ENCODE results near the gene DDX59. TPM values are rescaled to one million over a fixed set of nuclear protein-coding genes. Genes with fewer than 3 reads are reported as not detected.

DDX59 gene
- polyA plus RNA-seq, 1 donor (not counting 4 experiments of a cell fraction or from before 2014, with no cell fraction given) = 14.4 TPM

DNA sequence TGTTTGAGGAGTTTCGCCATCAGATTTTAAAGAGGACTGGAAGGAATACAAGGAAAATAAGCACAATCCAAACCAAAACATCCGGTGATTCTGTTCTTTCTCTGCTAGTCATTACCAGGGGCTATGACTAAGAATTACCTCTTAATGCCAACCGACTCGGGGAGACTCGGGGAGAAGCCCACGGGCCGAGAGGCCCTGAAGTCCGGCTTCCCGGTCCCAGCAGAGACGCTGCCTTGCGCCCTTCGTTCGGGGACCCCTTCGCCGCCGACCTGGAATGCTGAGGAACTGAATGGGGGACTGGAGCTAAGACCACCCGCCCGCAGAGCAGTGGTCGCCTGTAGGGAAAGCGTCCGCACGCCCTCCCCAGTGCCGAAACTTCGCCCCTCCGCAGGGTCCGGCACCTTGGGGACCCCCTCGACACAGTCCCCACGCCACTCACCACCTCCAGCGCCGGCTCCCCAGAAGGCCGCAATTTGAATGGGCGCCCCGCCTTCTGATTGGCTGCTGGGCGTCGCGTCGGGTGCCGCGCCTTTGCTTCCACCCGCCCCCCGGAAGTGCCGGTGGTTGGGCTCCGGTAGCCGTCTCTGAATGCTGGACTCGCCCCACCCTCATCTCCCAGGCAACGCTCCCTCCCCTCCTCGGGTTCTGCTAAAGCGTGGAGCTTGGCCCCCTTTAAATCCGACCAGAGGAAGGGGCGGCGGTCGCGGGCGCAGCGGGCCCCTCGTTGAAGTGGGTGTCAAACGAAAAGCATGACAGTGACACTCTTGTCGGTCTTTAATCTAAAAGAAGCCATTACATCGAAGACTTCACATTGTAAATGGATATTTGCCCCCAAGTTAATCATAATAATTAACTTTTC lies 49.2 kb downstream of the DDX59 start, which contains the start of gene KIF14:
TSS of gene KIF14 (minus strand) at position 479 of the 859 bp plus-strand sequence. CDS start 2,028 bp downstream, outside the sequence.
- TF ChIP-seq, protein P1, sequence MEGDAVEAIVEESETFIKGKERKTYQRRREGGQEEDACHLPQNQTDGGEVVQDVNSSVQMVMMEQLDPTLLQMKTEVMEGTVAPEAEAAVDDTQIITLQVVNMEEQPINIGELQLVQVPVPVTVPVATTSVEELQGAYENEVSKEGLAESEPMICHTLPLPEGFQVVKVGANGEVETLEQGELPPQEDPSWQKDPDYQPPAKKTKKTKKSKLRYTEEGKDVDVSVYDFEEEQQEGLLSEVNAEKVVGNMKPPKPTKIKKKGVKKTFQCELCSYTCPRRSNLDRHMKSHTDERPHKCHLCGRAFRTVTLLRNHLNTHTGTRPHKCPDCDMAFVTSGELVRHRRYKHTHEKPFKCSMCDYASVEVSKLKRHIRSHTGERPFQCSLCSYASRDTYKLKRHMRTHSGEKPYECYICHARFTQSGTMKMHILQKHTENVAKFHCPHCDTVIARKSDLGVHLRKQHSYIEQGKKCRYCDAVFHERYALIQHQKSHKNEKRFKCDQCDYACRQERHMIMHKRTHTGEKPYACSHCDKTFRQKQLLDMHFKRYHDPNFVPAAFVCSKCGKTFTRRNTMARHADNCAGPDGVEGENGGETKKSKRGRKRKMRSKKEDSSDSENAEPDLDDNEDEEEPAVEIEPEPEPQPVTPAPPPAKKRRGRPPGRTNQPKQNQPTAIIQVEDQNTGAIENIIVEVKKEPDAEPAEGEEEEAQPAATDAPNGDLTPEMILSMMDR (optimal IDR thresholded peaks at IDR 0.05 in 1 of 3, IDR thresholded peaks at IDR 0.05 in 1 of 3, conservative IDR thresholded peaks at IDR 0.05 in 1 of 3; ENCODE audit: extremely low read depth in 1 of 3, insufficient read depth in 2 of 3, low read length in 3 of 3) = no peak
- TF ChIP-seq EZH2 (IDR thresholded peaks at IDR 0.05; ENCODE audit: low read length) = no peak
- FAIRE-seq (no peak), DNase-seq (ENCODE audit: low read depth, low spot score) (peak; percentile 44)
- H3K4me2 ChIP-seq (ENCODE audit: control insufficient read depth, extremely low read depth, insufficient read depth, low read depth, low read length) = peak within 1 kb of the TSS; percentile 95
- H3K9me1 ChIP-seq (ENCODE audit: control insufficient read depth, extremely low read depth, insufficient read depth, low read length) = no peaks in the 10 kb centered on the region
- H3K79me2 ChIP-seq (ENCODE audit: control insufficient read depth, insufficient read depth, low read length) = peaks cover 12% of the 10 kb centered on the region
- peak within 1 kb of the TSS; percentile 80 to 90 (median 89) for H3K4me3 ChIP-seq (ENCODE audit: control insufficient read depth in 2 of 3, extremely low read depth in 1 of 3, insufficient read depth in 2 of 3, low read depth in 1 of 3, low read length in 3 of 3)
- peak within 1 kb of the TSS; percentile 98 for H3K9ac ChIP-seq (ENCODE audit: control insufficient read depth, extremely low read depth, insufficient read depth, low read length)
- peak within 1 kb of the TSS; percentile 90 for H2AFZ ChIP-seq (ENCODE audit: control insufficient read depth, low read length)
- H3K36me3 ChIP-seq (ENCODE audit: control insufficient read depth in 2 of 2, extremely low read depth in 1 of 2, insufficient read depth in 2 of 2, low read length in 2 of 2) = peaks cover 0 to 4% of the 10 kb centered on the region in 2 experiments
- peaks cover 3% of the 10 kb centered on the region for H4K20me1 ChIP-seq (ENCODE audit: control insufficient read depth, extremely low read depth, insufficient read depth, low read length)
- peaks cover 25% of the 10 kb centered on the region for H3K4me1 ChIP-seq (ENCODE audit: control insufficient read depth, extremely low read depth, insufficient read depth, low read length)
- H3K9me3 ChIP-seq (ENCODE audit: control insufficient read depth, low read depth, low read length) = no peaks in the 10 kb centered on the region
- H3K27ac ChIP-seq (ENCODE audit: control insufficient read depth, insufficient read depth, low read length) = peak within 1 kb of the TSS; percentile 97
- H3K27me3 ChIP-seq (ENCODE audit: control insufficient read depth, extremely low read depth, insufficient read depth, low read length) = no peaks in the 10 kb centered on the region
- dilution Hi-C loops (cut with MboI; ENCODE audit: extremely low pct_ligation_motif_present, low sequenced_read_pairs) = loop anchor here (25.0 kb wide), 1 partner anchor 167 kb away; no protein-coding TSS in a partner anchor

DNA sequence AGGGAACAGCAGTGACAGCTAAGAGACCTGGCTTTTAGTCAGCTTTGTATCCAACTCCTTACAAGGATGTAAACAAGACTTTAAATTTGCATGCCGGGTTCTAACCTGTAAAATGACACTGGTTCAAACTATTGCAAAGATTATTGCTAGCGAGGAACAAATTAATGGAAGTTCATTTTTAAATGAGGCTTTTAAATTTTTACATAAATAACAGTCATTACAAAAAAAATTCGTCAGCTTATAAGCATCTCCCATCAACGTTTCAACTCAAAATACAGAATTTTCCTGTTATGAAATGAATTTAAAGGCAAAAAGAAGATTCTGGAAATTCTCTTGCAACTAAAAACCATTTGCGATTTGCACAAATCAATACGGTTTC lies 49.8 kb downstream of the DDX59 start:
- H3K9me3 ChIP-seq (ENCODE audit: control insufficient read depth, low read depth, low read length) = no peaks in the 10 kb centered on the region
- H3K27me3 ChIP-seq (ENCODE audit: control insufficient read depth, extremely low read depth, insufficient read depth, low read length) = no peaks in the 10 kb centered on the region
- peaks cover 12% of the 10 kb centered on the region for H3K79me2 ChIP-seq (ENCODE audit: control insufficient read depth, insufficient read depth, low read length)
- no peak for FAIRE-seq
- H2AFZ ChIP-seq (ENCODE audit: control insufficient read depth, low read length) = peak overlapping the region; percentile 90
- peaks cover 0 to 7% of the 10 kb centered on the region in 2 experiments for H3K36me3 ChIP-seq (ENCODE audit: control insufficient read depth in 2 of 2, extremely low read depth in 1 of 2, insufficient read depth in 2 of 2, low read length in 2 of 2)
- dilution Hi-C loops (cut with MboI; ENCODE audit: extremely low pct_ligation_motif_present, low sequenced_read_pairs) = loop anchor here (25.0 kb wide), 1 partner anchor 167 kb away; no protein-coding TSS in a partner anchor
- H3K4me3 ChIP-seq (ENCODE audit: control insufficient read depth in 2 of 3, extremely low read depth in 1 of 3, insufficient read depth in 2 of 3, low read depth in 1 of 3, low read length in 3 of 3) = peak overlapping the region; percentile 80 to 90 (median 89)
- DNase-seq (ENCODE audit: low read depth, low spot score) = no peak
- H3K27ac ChIP-seq (ENCODE audit: control insufficient read depth, insufficient read depth, low read length) = peak overlapping the region; percentile 97
- H3K4me2 ChIP-seq (ENCODE audit: control insufficient read depth, extremely low read depth, insufficient read depth, low read depth, low read length) = peak overlapping the region; percentile 95
- H4K20me1 ChIP-seq (ENCODE audit: control insufficient read depth, extremely low read depth, insufficient read depth, low read length) = peaks cover 3% of the 10 kb centered on the region
- no peaks in the 10 kb centered on the region for H3K9me1 ChIP-seq (ENCODE audit: control insufficient read depth, extremely low read depth, insufficient read depth, low read length)
- TF ChIP-seq EZH2 (IDR thresholded peaks at IDR 0.05; ENCODE audit: low read length) = no peak
- TF ChIP-seq, protein P1 (optimal IDR thresholded peaks at IDR 0.05 in 1 of 3, IDR thresholded peaks at IDR 0.05 in 1 of 3, conservative IDR thresholded peaks at IDR 0.05 in 1 of 3; ENCODE audit: extremely low read depth in 1 of 3, insufficient read depth in 2 of 3, low read length in 3 of 3) = no peak
- peak overlapping the region; percentile 98 for H3K9ac ChIP-seq (ENCODE audit: control insufficient read depth, extremely low read depth, insufficient read depth, low read length)
- H3K4me1 ChIP-seq (ENCODE audit: control insufficient read depth, extremely low read depth, insufficient read depth, low read length) = peaks cover 20% of the 10 kb centered on the region

Measured in keratinocyte (primary cell).